ENCODE data around the gene FAHD1.

The FAHD1 gene

GRCh38 chr16:1826691-1827573 is at the start of gene FAHD1, which contains the start of gene HAGH:
FAHD1 (plus strand) TSS chr16:1827206; CDS start chr16:1827239, 33 bp downstream.
HAGH (minus strand) TSS chr16:1826825; CDS start chr16:1826787, 38 bp downstream.
- ChIA-PET POLR2A (interaction anchor here (0.6 to 2.2 kb wide), 15 partner anchors 9 to 138 kb away, joined by 3 to 19 read pairs (median 4); partner anchors contain the start of genes MSRB1, NUBP2, RPS2 and SPSB3), CTCF (interaction anchor here (0.6 kb wide), 1 partner anchor 524 kb away, joined by 3 read pairs; no protein-coding TSS in a partner anchor)
- TF ChIP-seq SUZ12 (IDR thresholded peaks at IDR 0.05) = no peak
- peak; percentile 68; the same call in 1 of the 2 replicates for TF ChIP-seq TARDBP (IDR thresholded peaks at IDR 0.05)
- TF ChIP-seq ZNF384 (IDR thresholded peaks at IDR 0.05) = no peak
- peak; percentile 95 for TF ChIP-seq L3MBTL2 (conservative IDR thresholded peaks at IDR 0.05)
- peak; percentile 72; the same call in 1 of the 2 replicates for TF ChIP-seq FOXM1 (IDR thresholded peaks at IDR 0.05; ENCODE audit: borderline replicate concordance)
- TF ChIP-seq LEF1 (IDR thresholded peaks at IDR 0.05; ENCODE audit: borderline replicate concordance) = no peak
- TF ChIP-seq ELF4 (IDR thresholded peaks at IDR 0.05) = peak; percentile 48; the same call in 1 of the 2 replicates
- peak; percentile 85 for TF ChIP-seq CTBP1 (IDR thresholded peaks at IDR 0.05; ENCODE audit: borderline replicate concordance)
- peak; percentile 25; the same call in 1 of the 2 replicates for TF ChIP-seq PKNOX1 (IDR thresholded peaks at IDR 0.05)
- peak; percentile 97 for DNase-seq (ENCODE audit: extremely low spot score)

- TF ChIP-seq CTBP1 (IDR thresholded peaks at IDR 0.05; ENCODE audit: borderline replicate concordance) = no peak
- TF ChIP-seq ZNF384 (IDR thresholded peaks at IDR 0.05) = no peak
- no peak for TF ChIP-seq BHLHE40 (IDR thresholded peaks at IDR 0.05; ENCODE audit: borderline replicate concordance)
- TF ChIP-seq NFRKB (IDR thresholded peaks at IDR 0.05) = no peak
- TF ChIP-seq FOXA1 (IDR thresholded peaks at IDR 0.05) = no peak
- TF ChIP-seq SUZ12 (IDR thresholded peaks at IDR 0.05) = no peak
- no peak for TF ChIP-seq FOXK2 (IDR thresholded peaks at IDR 0.05)
- no peak for TF ChIP-seq LEF1 (IDR thresholded peaks at IDR 0.05; ENCODE audit: borderline replicate concordance)
Measured at GRCh38 chr16:1777375-1778199, 49.4 kb upstream of the FAHD1 start.

GRCh38 chr16:1778200-1779179 is 48.5 kb upstream of the FAHD1 start:
- no peak for DNase-seq (ENCODE audit: extremely low spot score)
- TF ChIP-seq HDGF (IDR thresholded peaks at IDR 0.05; ENCODE audit: borderline replicate concordance) (no peak), ELF4 (IDR thresholded peaks at IDR 0.05) (no peak), PKNOX1 (IDR thresholded peaks at IDR 0.05) (peak; percentile 20; the same call in 1 of the 2 replicates), NFRKB (IDR thresholded peaks at IDR 0.05) (no peak)
- ChIA-PET CTCF (no interaction called here), POLR2A (interaction anchor here (1.3 to 2.1 kb wide), 3 partner anchors 49 to 193 kb away, joined by 4 to 6 read pairs (median 5); partner anchors contain the start of genes FAHD1, HAGH, MAPK8IP3 and TBL3)

More at GRCh38 chr16:1777375-1778199, 49.4 kb upstream of the FAHD1 start:
- POLR2A ChIA-PET = interaction anchor here (1.5 to 2.1 kb wide), 2 partner anchors 50 to 72 kb away, joined by 5 to 6 read pairs; partner anchors contain the start of genes FAHD1, HAGH and MAPK8IP3
- no peak for DNase-seq (ENCODE audit: extremely low spot score)
- CTCF ChIA-PET = no interaction called here

GRCh38 chr16:1779234-1779701 is 47.7 kb upstream of the FAHD1 start:
- TF ChIP-seq ARNT (IDR thresholded peaks at IDR 0.05) = no peak
- TF ChIP-seq FOXK2 (IDR thresholded peaks at IDR 0.05) = no peak
- no peak for TF ChIP-seq SP1 (IDR thresholded peaks at IDR 0.05)
- no peak for TF ChIP-seq NFRKB (IDR thresholded peaks at IDR 0.05)
- TF ChIP-seq SUZ12 (IDR thresholded peaks at IDR 0.05) = no peak
- TF ChIP-seq PKNOX1 (IDR thresholded peaks at IDR 0.05) = no peak
- TF ChIP-seq CTBP1 (IDR thresholded peaks at IDR 0.05; ENCODE audit: borderline replicate concordance) = no peak
- no peak for TF ChIP-seq HDGF (IDR thresholded peaks at IDR 0.05; ENCODE audit: borderline replicate concordance)
- TF ChIP-seq BHLHE40 (IDR thresholded peaks at IDR 0.05; ENCODE audit: borderline replicate concordance) = no peak
- no peak for TF ChIP-seq ELF4 (IDR thresholded peaks at IDR 0.05)
- no peak for TF ChIP-seq LEF1 (IDR thresholded peaks at IDR 0.05; ENCODE audit: borderline replicate concordance)
- no peak for TF ChIP-seq FOXM1 (IDR thresholded peaks at IDR 0.05; ENCODE audit: borderline replicate concordance)
- TF ChIP-seq L3MBTL2 (conservative IDR thresholded peaks at IDR 0.05) = no peak
- no peak for TF ChIP-seq FOXA1 (IDR thresholded peaks at IDR 0.05)
- ChIA-PET CTCF (no interaction called here), POLR2A (interaction anchor here (1.3 to 1.5 kb wide), 2 partner anchors 14 to 192 kb away, joined by 3 to 4 read pairs; partner anchors contain the start of gene TBL3)
- no peak for DNase-seq (ENCODE audit: extremely low spot score)
